Measurements from ENCODE around the gene TEAD4.

TEAD4 gene

GRCh38 chr12:2960996-2961616 lies 1.9 kb downstream of the TEAD4 start:
- no peak for DNase-seq (ENCODE audit: low read depth)

DNA sequence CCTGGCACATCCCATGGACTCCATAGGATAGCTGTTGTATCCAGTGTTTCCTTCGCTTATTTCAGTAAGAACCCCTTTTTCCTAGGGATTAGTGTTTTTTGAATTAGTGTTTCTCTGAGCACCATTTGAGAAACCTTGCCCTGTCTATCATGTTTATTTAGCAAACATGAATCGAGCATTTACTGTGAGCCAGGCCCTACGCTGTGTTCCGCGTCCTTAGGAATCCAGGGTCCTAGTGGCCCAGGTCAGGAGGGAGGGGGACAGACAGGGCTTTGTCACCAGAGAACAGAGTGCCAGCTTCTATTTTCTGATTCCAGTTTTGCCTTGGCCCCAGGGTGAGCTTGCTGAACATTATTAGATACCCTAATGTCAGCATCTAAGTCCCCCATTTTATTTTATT lies 2.5 kb downstream of the TEAD4 start:
- DNase-seq (ENCODE audit: low read depth), result no peak

DNA sequence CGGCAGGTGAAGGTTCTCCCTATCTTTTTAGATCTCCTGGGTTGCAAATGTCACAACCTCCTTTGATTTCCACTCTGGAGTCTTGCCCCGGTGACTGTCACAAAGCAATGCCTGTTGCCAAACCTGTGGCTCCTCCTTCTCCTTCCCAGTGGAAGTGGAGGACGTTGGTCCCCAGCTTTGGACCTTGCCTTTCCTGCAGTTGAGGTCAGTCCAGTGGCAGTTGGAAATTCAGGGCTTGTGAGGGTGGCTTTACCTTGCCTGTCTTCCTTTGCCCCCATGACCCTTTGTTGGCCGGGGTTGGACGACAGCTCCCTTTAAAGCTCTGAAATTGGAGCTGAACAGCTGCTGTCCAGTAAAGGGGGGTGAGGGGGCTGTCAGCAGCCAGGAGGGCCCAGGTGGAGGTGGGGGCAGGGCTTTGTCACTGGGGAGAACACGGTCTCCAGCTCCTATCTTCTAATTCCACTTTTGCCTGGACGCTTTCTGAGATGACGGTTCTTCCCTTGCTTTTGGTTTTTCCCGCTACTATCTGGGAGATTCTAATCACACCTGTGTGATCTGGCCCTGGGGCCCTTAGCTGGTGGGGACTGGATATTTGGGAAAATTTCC lies 4.1 kb downstream of the TEAD4 start:
- DNase-seq (ENCODE audit: low read depth), result no peak

DNA sequence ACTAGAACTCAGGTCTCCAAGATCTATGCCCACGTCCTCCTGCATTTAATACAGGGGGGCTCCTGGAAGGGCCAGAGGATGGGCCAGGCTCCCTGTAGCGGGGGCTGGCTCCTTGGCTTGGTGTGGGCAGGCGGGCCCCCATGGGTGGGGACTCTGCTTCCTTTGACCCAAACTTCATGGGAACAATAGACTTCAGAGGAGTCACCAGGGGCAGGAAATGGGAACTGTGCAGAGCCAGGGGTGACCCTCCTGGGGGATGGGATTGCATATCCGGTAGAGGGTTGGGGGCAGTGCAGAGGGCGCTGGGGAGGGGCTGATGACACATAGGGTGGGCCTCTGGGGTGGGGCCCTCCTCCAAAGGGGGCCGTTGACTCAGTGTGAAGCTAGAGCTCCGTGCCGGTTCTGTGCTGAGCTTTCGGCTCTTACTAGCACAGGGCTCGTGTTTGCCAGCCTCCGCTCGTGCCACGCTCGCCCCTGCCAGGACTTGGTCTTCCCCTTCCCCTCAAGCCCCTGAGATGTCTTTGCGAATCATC lies 4.6 kb downstream of the TEAD4 start:
- DNase-seq (ENCODE audit: low read depth), result no peak

DNA sequence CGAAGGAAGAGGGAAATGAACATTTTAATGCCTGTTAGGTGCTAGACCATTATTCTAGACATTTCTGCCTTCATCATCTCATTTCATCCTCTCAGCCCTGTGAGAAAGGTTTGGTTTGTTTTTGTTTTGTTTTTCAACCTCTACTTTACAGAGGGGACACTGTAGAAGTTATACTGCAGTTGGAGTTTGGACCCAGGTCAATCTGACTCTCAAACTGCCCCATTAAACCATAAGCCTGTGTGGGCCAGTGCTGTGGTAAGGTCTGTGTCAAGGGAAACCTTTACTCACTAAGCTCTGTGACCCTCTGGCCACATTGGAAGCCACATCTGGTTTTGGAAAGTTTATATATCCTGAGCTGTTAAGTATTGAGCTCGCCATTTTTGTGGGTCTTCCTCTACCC lies 8.5 kb downstream of the TEAD4 start:
- no peak for DNase-seq (ENCODE audit: low read depth)

DNA sequence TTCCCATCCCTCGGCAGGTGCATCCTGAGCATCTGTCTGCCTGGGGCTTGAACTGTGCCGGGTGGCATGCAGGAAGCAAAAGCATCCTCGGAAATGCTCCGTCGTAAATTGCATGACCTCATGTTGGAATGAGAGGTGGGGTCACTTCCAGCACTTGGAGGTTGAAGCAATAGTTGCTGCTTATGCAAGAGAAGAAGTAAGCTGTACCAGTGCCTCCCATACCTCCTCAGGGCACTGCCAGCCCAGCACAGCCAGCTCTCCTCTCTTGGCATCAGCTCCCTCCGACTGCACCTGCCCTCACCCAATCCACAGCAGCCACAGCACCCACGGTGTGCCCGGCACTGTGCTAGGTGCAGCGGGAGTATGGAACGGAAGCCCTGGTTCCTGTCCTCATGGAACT lies 11.5 kb downstream of the TEAD4 start:
- no peak for DNase-seq (ENCODE audit: low read depth)

DNA sequence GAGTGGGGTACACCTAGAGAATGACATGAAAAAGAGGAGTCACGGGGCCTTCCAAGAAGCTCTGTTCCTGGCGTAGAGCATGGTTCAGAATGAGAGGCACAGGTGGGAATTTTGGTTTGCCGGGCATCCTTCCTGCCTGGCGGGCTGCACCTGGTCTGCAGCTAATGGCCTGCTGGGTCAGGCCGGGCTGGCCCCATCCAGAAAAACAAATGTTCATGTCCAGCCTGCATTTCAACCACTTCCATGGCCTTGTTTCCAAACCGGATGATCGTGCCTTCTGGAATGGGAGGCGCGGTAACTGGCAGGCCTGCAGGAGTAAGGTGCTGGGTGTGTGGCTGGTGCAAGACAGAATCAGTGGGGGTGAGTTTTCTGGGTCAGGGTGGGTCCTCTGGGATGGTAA lies 14.4 kb downstream of the TEAD4 start:
- no peak for DNase-seq (ENCODE audit: low read depth)

- no peak for DNase-seq (ENCODE audit: low read depth)
Measured at GRCh38 chr12:2974560-2974971, 15.4 kb downstream of the TEAD4 start.

DNA sequence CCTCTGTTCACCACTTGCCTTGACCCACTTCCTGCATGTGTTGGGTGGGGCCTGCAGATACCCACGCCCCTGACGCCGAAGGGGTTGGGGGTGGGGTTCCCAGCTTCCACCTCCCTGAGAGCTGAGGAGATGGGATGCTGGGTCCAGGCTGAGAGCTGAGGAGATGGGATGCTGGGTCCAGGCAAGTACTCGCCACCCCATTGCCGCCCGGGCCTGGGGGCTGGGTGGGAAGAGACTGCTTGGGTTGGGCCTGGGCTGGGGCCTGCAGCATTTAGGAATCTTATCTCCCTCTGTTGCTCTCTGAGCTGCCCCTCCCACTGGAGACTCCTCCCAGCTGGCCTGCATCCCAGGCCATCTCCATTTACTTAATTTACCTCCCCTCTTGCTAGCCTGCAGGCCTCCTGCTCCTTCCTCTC lies 17.4 kb downstream of the TEAD4 start:
- DNase-seq (ENCODE audit: low read depth), result no peak

DNA sequence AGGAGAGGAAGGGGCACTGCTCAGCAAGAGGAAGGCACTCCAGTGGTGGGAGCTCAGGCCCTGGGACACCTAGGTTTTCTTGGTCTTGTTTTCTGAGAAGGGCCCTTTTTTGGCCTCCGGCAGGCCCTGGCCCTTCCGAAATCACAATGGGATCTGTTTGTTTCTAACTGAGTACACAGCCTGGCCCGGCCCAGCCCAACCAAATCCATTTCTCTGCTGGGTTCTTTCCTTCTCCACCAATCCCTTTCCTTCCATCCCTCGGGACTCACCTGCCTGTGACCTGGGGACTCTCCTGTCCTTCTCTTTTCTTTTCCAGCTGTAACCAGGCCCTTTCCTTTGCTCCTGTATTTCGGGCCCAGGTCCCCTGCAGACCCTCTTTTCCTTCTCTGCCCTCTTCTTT lies 18.6 kb downstream of the TEAD4 start:
- no peak for DNase-seq (ENCODE audit: low read depth)

GRCh38 chr12:2979806-2980205 lies 20.6 kb downstream of the TEAD4 start:
- no peak for DNase-seq (ENCODE audit: low read depth)

GRCh38 chr12:2980630-2981029 lies 21.4 kb downstream of the TEAD4 start:
- DNase-seq (ENCODE audit: low read depth), result no peak

- DNase-seq (ENCODE audit: low read depth), result no peak
Measured at GRCh38 chr12:2982361-2982760, 23.2 kb downstream of the TEAD4 start.

GRCh38 chr12:2984249-2984648 lies 25.1 kb downstream of the TEAD4 start:
- DNase-seq (ENCODE audit: low read depth), result no peak

GRCh38 chr12:2984698-2985097 lies 25.5 kb downstream of the TEAD4 start:
- DNase-seq (ENCODE audit: low read depth), result no peak

DNA sequence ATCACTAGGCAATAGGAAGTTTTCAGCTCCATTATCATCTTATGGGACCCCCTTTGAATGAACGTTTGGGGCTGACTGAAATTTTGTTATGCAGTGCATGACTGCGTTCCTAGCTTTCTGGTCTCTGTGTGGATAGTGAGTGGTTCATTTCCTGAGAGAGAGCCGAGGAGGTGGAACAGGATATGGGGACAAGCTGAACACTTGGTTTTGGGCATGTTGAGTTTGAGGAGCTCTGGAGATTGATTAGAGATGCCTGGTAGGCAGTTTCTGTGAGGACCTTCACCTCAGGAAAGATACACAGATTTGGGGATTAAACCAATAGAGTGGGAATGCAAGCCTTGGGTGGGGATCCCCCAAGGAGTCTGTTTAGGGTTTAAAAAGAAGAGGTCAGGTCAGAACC lies 27.7 kb downstream of the TEAD4 start:
- DNase-seq (ENCODE audit: low read depth), result no peak

- DNase-seq (ENCODE audit: low read depth), result no peak
Measured at GRCh38 chr12:2988494-2988893, 29.3 kb downstream of the TEAD4 start.

DNA sequence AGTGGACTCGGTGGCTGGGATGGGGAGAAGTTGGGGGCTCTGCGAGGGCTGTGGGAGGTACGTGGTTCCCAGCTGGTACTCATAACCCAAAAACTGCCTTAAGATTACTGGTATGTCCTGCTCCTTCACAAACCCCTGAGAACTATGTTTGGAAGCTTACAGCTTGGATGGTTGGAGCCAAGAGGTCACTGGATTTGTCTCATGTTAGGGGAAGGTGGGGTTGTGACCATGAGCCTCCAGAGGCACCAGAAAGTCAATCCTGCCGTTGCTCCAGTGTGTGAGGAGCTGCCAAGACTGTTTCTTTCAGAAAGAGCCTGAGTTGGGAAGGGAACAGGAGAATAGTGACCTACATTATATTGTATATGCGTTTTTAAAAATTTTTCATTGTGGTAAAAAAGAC lies 33.5 kb downstream of the TEAD4 start:
- no peak for DNase-seq (ENCODE audit: low read depth)

DNA sequence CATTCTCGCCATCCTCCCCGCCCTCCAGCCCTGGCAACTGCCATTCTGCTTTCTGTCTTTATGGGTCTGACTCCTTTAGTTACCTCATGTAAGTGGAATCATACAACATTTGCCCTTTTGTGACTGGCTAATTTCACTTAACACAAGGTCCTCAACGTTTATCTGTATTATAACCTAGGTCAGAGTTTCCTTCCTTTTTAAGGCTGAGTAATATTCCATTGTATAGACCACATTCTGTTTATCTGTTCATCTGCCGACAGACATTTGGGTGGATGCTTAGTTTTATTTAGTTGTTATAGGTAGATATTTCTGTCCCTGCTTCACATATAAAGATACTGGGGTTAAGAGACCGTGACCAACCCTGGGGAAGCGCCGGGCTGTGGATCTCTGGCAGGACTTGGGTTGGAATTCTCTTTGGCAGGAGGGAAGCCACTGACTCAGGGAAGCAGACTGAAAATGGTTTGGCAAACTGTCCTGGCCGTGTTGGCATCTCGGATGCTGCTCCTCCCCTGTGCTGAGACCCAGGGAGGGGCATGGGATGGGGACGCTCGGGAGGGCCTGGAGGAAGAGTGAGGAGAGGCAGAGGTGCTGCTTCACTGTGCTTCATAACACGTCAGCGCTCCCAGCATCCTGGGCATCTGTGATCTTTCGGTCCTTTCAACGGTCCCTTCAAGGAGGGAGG lies 38.9 kb downstream of the TEAD4 start:
- DNase-seq (ENCODE audit: low read depth), result no peak

- no peak for DNase-seq (ENCODE audit: low read depth)
Measured at GRCh38 chr12:2998789-2999264, 39.6 kb downstream of the TEAD4 start.

GRCh38 chr12:2999265-2999841 lies 40.2 kb downstream of the TEAD4 start:
- no peak for DNase-seq (ENCODE audit: low read depth)

- DNase-seq (ENCODE audit: low read depth), result no peak
Measured at GRCh38 chr12:3000548-3001275, 41.5 kb downstream of the TEAD4 start.
